ENCODE data around the gene SHH.
"Not testable (repeated sequence)": the region's sequence is repeated elsewhere in the genome, so short reads cannot be mapped to it uniquely, and the experiment has no call there.

Gene SHH

GRCh38 chr7:155840909-155841308 is 28.6 kb upstream of the SHH start (continued):
- TF ChIP-seq TSHZ2 (CRISPR knock-in tag; IDR thresholded peaks at IDR 0.05) (no peak), ZFP30 (CRISPR knock-in tag; IDR thresholded peaks at IDR 0.05) (no peak), CSDC2 (CRISPR knock-in tag; IDR thresholded peaks at IDR 0.05) (no peak), ZC3H10 (CRISPR knock-in tag; IDR thresholded peaks at IDR 0.05) (no peak), ZNF565 (CRISPR knock-in tag; conservative IDR thresholded peaks at IDR 0.05; ENCODE audit: low read depth) (no peak)

- no peak for TF ChIP-seq ZFP30 (CRISPR knock-in tag; IDR thresholded peaks at IDR 0.05)
- no peak for TF ChIP-seq CREB5 (CRISPR knock-in tag; IDR thresholded peaks at IDR 0.05; ENCODE audit: low read depth)
- TF ChIP-seq SNAI2 (CRISPR knock-in tag; IDR thresholded peaks at IDR 0.05), result no peak
- TF ChIP-seq PPARA (CRISPR knock-in tag; IDR thresholded peaks at IDR 0.05; ENCODE audit: borderline replicate concordance), result no peak
- TF ChIP-seq CSDC2 (CRISPR knock-in tag; IDR thresholded peaks at IDR 0.05), result no peak
- TF ChIP-seq CSRNP3 (CRISPR knock-in tag; IDR thresholded peaks at IDR 0.05), result no peak
- TF ChIP-seq TSHZ2 (CRISPR knock-in tag; IDR thresholded peaks at IDR 0.05), result no peak
- no peak for TF ChIP-seq ESRRG (CRISPR knock-in tag; IDR thresholded peaks at IDR 0.05)
- TF ChIP-seq ZNF565 (CRISPR knock-in tag; conservative IDR thresholded peaks at IDR 0.05; ENCODE audit: low read depth), result no peak
- TF ChIP-seq TOX (CRISPR knock-in tag; IDR thresholded peaks at IDR 0.05; ENCODE audit: borderline replicate concordance), result no peak
- TF ChIP-seq ZFP3 (CRISPR knock-in tag; IDR thresholded peaks at IDR 0.05), result no peak
- TF ChIP-seq BACH2 (CRISPR knock-in tag; IDR thresholded peaks at IDR 0.05; ENCODE audit: borderline replicate concordance), result no peak
- no peak for TF ChIP-seq ISL1 (CRISPR knock-in tag; IDR thresholded peaks at IDR 0.05)
- ATAC-seq, result no peak
These were observed 28.1 kb upstream of the SHH start for GRCh38 chr7:155840262-155840885.

GRCh38 chr7:155839461-155839860 is 27.2 kb upstream of the SHH start:
- no peak for ATAC-seq
- TF ChIP-seq TSHZ2 (CRISPR knock-in tag; IDR thresholded peaks at IDR 0.05) (no peak), ZNF565 (CRISPR knock-in tag; conservative IDR thresholded peaks at IDR 0.05; ENCODE audit: low read depth) (no peak), PPARA (CRISPR knock-in tag; IDR thresholded peaks at IDR 0.05; ENCODE audit: borderline replicate concordance) (no peak), CSDC2 (CRISPR knock-in tag; IDR thresholded peaks at IDR 0.05) (no peak)

GRCh38 chr7:155838312-155838711 is 26.0 kb upstream of the SHH start:
- ATAC-seq, result not testable (repeated sequence)

All from SK-N-SH treated with all-trans-retinoic acid at 6 μM for 48 hours (cell line).